Stimulated activated CD4-positive, alpha-beta T cell treated with anti-CD3 and anti-CD28 coated beads, Interleukin-15, amount 100 ng/mL, for 24 hours (primary cell): Measurements from ENCODE around the gene PRSS3.
A peak's percentile ranks its signal among the peaks of the same experiment; 100 is the strongest.
"Not testable (repeated sequence)": the region's sequence is repeated elsewhere in the genome, so short reads cannot be mapped to it uniquely, and the experiment has no call there.

Experiments used
- DNase-seq: peaks from one replicate; pipeline ENCODE4 v3.0.0-alpha.2; 2020

PRSS3 gene

GRCh38 chr9:33787839-33788238 lies 7.5 kb upstream of the PRSS3 start:
- DNase-seq, result no peak

DNA sequence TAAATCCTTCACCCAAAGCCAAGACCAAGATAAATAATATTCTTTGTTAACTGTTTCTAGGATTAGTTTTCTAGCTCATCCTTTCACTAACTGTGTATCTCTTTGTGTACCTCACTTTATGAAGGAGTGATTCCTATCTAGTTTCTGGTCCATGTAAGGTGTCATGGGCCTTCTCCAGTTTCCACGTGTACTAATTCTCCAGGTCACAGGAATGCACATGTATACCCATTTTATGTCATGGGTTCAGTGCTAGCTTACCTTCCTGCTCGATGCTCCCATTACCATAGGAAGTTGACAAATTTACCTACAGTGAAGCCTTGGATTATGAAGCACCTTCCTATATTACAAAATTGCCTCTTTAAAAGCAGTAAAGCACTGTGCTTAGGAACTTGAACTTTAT lies 5.9 kb upstream of the PRSS3 start:
- not testable (repeated sequence) for DNase-seq

DNA sequence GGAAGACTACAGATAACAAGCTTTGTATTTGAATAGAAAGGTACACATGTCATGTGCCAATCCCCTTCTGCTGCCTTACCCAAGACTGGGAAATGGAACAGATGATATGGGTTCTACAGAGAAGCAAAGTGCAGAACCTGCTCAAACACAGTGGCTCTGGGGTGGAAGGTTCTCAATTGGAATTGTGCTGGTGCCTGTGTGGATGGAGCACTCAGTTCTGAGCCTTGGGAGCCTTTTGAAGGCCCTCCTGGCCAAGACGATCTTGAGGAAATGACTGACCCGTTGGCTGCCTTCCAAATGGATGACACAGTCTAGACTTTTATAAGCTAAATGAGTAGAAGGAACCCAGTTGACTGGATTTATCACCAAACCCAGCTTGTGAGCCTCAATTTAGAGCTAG lies 4.2 kb upstream of the PRSS3 start:
- DNase-seq, result no peak

- DNase-seq, result not testable (repeated sequence)
Observed at GRCh38 chr9:33793496-33793895, 1.9 kb upstream of the PRSS3 start.

DNA sequence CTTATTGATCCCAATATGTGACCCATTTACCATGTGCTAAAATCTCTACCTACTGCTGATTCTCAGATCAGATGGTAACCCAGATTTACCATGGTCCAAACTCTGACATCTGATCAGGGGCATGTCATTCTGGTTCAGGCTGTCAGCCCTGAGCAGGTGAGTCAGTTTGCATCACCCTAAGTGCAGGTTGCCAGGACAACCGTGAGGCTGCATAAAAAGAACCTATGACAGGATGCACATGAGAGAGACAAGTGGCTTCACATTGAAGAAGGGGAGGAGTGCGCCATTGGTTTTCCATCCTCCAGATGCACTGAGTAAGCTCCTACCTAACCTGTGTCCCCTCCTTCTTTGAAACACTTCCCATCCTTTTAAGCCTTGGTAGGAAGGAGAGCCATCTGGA lies 801 bp upstream of the PRSS3 start:
- peak; percentile 24 for DNase-seq

GRCh38 chr9:33795819-33796218 lies 458 bp downstream of the PRSS3 start:
- no peak for DNase-seq

DNA sequence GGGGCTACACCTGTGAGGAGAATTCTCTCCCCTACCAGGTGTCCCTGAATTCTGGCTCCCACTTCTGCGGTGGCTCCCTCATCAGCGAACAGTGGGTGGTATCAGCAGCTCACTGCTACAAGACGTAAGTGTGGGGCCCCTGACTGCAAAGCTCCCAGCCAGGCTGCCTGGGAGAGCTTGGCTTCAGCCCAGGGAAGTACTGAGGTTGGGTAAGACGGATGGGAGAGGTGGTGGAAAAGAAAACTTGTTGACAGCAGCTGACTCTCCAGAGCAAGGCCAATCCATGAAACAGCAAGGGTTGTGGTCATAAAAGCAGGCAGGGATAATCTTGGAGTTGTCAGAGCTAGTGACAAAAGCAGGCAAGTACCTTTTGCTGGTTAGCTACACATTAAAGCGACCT lies 1.3 kb downstream of the PRSS3 start:
- not testable (repeated sequence) for DNase-seq

DNA sequence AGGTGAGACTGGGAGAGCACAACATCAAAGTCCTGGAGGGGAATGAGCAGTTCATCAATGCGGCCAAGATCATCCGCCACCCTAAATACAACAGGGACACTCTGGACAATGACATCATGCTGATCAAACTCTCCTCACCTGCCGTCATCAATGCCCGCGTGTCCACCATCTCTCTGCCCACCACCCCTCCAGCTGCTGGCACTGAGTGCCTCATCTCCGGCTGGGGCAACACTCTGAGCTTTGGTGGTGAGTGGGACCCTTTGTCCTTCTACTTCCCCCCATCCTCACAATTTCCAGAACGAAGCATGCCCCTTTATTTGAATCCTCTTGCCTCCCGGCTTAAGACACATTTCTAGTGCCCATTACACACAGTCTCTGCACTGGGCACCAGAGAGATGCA lies 2.5 kb downstream of the PRSS3 start:
- DNase-seq, result no peak

DNA sequence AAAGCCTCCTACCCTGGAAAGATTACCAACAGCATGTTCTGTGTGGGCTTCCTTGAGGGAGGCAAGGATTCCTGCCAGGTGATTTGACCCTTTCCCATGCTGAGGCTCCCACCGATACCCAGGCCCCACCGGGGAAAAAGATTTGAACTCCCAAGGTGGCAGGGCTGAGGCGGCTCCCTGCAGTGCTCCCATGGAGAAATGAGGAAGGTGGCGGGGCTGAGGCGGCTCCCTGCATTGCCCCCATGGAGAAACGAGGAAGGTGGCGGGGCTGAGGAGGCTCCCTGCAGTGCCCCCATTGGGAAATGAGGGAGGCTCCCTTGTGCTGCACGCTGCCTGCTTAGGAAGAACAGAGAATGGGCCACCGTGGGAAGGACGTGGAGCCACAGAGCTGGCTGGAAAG lies 3.2 kb downstream of the PRSS3 start:
- no peak for DNase-seq

GRCh38 chr9:33799928-33800704 lies 4.8 kb downstream of the PRSS3 start:
- no peak for DNase-seq

DNA sequence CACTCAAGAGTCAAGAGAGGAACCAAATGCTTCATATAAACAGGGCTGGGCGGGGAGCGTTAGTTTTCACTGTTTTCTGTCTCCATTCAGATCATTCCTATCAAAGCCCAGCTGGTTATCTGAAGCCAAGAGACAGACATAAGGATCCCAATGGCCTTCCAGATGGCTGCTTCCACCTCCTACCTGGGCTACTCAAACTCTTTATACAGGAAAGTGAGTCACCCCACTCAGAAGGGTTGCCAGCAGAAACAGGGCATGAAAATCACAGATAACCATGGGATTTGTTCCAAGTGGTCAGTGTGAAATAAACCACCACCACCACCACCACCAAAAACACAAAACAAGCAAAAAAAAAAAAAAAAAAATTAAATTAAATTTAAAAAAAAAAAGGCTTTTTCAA lies 5.5 kb downstream of the PRSS3 start:
- DNase-seq, result no peak

DNA sequence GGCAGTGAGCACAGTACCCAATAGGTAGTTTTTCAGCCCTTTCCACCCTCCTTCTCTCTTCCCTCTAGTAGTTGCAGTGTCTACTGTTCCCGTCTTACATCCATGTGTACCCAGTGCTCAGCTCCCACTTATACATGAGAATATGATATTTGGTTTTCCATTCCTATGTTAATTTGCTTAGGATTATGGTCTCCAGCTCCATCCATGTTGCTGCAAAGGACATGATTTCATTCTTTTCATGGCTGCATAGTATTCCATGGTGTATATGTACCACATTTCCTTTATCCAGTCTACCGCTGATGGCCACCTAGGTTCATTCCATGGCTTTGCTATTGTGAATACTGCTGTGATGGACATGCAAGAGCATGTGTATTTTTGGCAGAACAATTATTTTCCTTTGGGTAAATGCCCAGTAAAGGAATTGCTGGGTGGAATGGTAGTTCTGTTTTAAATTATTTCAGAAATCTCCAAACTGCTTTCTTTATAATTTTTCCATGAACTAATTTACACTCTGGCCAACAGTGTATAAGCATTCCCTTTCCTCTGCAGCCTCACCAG lies 6.7 kb downstream of the PRSS3 start:
- DNase-seq, result not testable (repeated sequence)

DNA sequence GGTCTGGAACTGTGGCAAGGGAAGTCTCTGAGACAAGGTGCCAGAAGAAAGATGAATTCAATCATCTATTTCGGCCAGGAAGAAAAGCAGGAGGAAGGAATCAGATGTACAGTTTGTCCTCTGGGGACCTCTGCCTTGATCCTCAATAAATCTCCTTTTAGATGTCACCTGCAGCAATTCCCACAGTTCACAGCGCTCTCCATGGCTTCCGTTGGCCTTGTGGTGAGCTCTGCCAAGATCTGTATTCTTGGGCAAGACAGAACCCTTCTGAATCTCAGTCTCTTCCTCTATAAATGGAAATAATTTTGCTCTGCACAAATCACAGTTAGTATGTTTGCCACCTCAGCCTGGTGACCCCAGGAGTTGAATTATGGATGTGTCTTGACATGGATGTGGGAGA lies 8.8 kb downstream of the PRSS3 start:
- DNase-seq, result not testable (repeated sequence)

- not testable (repeated sequence) for DNase-seq
Observed at GRCh38 chr9:33807156-33807555, 11.8 kb downstream of the PRSS3 start.

GRCh38 chr9:33808979-33809322 lies 13.6 kb downstream of the PRSS3 start:
- not testable (repeated sequence) for DNase-seq

GRCh38 chr9:33809506-33809905 lies 14.1 kb downstream of the PRSS3 start:
- DNase-seq, result no peak

- DNase-seq, result no peak
Observed at GRCh38 chr9:33813712-33814641, 18.6 kb downstream of the PRSS3 start.

- DNase-seq, result no peak
Observed at GRCh38 chr9:33815781-33816180, 20.4 kb downstream of the PRSS3 start.

- DNase-seq, result peak; percentile 95
Observed at GRCh38 chr9:33816327-33817252, 21.2 kb downstream of the PRSS3 start, which contains the start of gene UBE2R2. UBE2R2 (plus strand) TSS chr9:33817160; CDS start chr9:33817758, 598 bp downstream.

DNA sequence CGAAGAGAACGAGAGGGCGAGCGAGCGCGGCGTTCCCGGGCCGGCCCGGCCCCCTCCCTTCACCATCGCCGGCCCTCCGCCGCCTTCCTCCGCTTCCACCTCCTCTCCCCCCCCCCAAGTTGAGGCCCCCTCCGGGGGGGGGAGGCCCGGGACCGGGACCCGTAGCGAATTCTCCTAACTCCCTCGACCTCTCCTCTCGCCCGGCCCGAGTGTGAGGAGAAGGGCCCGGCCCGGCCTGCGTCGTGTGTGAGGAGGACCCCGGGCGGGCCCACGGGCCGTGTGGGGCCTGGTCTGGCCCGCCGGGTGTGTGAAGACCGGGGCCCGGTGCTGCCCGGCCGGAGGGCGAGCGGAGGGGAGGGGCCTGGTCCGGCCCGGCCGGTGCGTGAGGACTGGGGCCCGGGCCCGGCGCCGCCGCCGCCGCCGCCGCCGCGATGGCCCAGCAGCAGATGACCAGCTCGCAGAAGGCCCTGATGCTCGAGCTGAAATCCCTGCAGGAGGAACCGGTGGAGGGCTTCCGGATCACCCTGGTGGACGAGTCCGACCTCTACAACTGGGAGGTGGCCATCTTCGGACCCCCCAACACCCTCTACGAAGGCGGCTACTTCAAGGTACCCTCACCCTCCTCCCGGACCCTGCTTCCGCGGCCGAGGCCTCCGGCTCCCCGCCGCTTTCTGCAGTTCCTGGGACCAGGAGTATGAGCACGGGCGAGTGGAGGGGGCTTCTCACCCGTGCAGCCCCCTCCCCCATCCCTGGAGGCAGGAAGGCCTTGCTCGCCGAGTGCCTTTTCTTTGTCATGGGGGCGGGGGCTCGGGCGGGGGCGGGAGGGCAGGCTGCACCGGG lies 22.2 kb downstream of the PRSS3 start:
- DNase-seq, result peak; percentile 68

GRCh38 chr9:33818167-33818846 lies 22.9 kb downstream of the PRSS3 start:
- no peak for DNase-seq
